ENCODE measurements around the gene CORO7.

DNA sequence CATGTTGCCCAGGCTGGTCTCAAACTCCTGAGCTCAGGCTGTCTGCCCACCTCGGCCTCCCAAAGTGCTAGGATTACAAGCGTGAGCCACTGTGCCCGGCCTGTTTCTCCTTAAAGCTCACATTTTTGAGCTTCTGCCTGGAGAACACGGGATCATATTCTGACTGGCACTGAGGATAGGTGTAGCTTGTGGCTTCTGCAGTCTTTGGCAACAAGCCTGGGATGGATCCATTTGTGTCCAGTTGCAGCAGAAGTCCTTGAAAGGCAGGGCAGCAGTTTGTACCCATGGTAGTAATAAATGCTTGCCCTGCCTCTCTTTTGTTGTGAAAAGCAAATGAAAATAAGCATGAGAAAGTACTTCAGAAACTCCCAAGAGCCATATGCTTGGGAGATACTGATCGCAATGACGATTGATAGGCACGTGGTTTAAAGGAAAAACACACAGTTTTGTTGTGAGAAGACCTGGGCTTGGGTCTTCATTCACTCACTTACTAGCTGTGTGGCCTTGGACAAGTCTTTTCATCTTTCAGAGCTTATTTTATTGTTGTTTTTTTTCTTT lies 3.1 kb upstream of the CORO7 start:
- TF ChIP-seq, protein P1, sequence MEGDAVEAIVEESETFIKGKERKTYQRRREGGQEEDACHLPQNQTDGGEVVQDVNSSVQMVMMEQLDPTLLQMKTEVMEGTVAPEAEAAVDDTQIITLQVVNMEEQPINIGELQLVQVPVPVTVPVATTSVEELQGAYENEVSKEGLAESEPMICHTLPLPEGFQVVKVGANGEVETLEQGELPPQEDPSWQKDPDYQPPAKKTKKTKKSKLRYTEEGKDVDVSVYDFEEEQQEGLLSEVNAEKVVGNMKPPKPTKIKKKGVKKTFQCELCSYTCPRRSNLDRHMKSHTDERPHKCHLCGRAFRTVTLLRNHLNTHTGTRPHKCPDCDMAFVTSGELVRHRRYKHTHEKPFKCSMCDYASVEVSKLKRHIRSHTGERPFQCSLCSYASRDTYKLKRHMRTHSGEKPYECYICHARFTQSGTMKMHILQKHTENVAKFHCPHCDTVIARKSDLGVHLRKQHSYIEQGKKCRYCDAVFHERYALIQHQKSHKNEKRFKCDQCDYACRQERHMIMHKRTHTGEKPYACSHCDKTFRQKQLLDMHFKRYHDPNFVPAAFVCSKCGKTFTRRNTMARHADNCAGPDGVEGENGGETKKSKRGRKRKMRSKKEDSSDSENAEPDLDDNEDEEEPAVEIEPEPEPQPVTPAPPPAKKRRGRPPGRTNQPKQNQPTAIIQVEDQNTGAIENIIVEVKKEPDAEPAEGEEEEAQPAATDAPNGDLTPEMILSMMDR (IDR thresholded peaks at IDR 0.05; ENCODE audit: low read depth, low read length) = no peak
- no peak for TF ChIP-seq POLR2A (IDR thresholded peaks at IDR 0.05; ENCODE audit: extremely low read depth, insufficient read length)

Data from NB4 (cell line).